Stomach (tissue), 4 donors: ENCODE data around the gene LIMS2.

Experiments
- POLR2AphosphoS5 ChIP-seq, 3 donors: sonication (generic); formaldehyde crosslinking; IDR thresholded peaks; one replicate each; pipeline ENCODE4 v1.6.1; 2016; ENCODE audit warnings: antibody characterized with exemption in 3 of 3
- TF ChIP-seq, protein P1 (sequence below), 7 experiments: fragments of 450-650 bp in 4 of 7; fragments of 200-600 bp in 3 of 7; sonication (generic) in 3 of 7; IDR thresholded peaks; one replicate each; pipeline ENCODE4 v1.5.1; 2016 to 2019; ENCODE audit warnings: antibody characterized with exemption in 7 of 7, control low read depth in 2 of 7, mild to moderate bottlenecking in 1 of 7

DNA sequence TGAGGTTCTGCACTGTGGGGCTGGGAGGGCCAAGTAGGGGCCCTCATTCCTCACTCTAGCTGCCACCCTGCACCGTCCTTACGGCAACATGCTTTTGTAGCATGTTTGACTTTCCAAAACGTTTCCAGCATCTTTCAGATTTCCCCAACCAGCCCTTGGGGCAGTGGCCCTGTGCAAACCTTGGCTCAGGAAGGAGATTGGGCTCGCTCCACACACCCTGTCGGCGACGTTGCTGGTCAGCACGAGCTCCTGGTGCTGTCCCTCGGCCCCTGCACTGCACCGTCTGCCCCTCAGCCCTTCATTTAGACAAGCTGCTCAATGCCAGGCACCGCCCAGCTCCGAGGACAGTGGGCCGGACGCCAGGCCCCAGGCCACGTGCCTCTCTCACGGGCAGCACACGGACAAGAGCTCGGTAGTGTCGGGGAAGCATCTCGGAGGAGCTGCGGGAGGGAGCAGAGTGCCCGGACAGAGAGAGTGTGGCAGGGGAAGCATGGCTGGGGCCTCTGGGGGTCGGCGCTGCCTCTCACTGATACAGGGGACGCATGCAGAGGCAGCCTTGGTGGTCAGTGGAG lies 22.5 kb downstream of the LIMS2 start:
- TF ChIP-seq, protein P1, sequence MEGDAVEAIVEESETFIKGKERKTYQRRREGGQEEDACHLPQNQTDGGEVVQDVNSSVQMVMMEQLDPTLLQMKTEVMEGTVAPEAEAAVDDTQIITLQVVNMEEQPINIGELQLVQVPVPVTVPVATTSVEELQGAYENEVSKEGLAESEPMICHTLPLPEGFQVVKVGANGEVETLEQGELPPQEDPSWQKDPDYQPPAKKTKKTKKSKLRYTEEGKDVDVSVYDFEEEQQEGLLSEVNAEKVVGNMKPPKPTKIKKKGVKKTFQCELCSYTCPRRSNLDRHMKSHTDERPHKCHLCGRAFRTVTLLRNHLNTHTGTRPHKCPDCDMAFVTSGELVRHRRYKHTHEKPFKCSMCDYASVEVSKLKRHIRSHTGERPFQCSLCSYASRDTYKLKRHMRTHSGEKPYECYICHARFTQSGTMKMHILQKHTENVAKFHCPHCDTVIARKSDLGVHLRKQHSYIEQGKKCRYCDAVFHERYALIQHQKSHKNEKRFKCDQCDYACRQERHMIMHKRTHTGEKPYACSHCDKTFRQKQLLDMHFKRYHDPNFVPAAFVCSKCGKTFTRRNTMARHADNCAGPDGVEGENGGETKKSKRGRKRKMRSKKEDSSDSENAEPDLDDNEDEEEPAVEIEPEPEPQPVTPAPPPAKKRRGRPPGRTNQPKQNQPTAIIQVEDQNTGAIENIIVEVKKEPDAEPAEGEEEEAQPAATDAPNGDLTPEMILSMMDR (IDR thresholded peaks at IDR 0.05), result no peak
- no peak for TF ChIP-seq POLR2AphosphoS5 (IDR thresholded peaks at IDR 0.05)
